DOHH2 (cell line): ENCODE measurements around the gene AUNIP.

ENCODE experiments used
- H3F3A ChIP-seq: fragments of 200-600 bp; sonication (generic), shearing (Covaris generic); 2 replicates; pipeline ENCODE4 v1.6.0; 2016; ENCODE audit warnings: antibody characterized with exemption, mild to moderate bottlenecking; ENCODE audit not compliant: control insufficient read depth, insufficient read depth
- H3K27ac ChIP-seq: fragments of 200-600 bp; sonication (generic); 2 replicates; pipeline ENCODE4 v1.5.1; 2014; ENCODE audit warnings: low read depth, mild to moderate bottlenecking, low read length, moderate library complexity
- H3K27me3 ChIP-seq: fragments of 200-600 bp; sonication (generic); 2 replicates; pipeline ENCODE4 v1.6.1; 2014; ENCODE audit warnings: mild to moderate bottlenecking, low read length, mixed read lengths; ENCODE audit not compliant: control insufficient read depth
- H3K36me3 ChIP-seq: fragments of 200-600 bp; sonication (generic); 2 replicates; pipeline ENCODE4 v1.6.1; 2014; ENCODE audit warnings: mild to moderate bottlenecking, low read length, moderate library complexity, mixed read lengths; ENCODE audit not compliant: control insufficient read depth
- H3K4me1 ChIP-seq: fragments of 200-600 bp; sonication (generic); 2 replicates; pipeline ENCODE4 v1.6.1; 2014; ENCODE audit warnings: mild to moderate bottlenecking, low read length, mixed read lengths; ENCODE audit not compliant: control insufficient read depth
- H3K4me2 ChIP-seq: fragments of 200-600 bp; sonication (generic); 2 replicates; pipeline ENCODE4 v1.6.0; 2014; ENCODE audit warnings: mild to moderate bottlenecking, low read length, moderate library complexity
- H3K4me3 ChIP-seq: fragments of 200-600 bp; sonication (generic); 2 replicates; pipeline ENCODE4 v1.5.1; 2014; ENCODE audit warnings: mild to moderate bottlenecking, low read length, mixed read lengths
- H3K79me2 ChIP-seq: fragments of 200-600 bp; sonication (generic); 2 replicates; pipeline ENCODE4 v1.6.1; 2014; ENCODE audit warnings: mild to moderate bottlenecking, low read length, mixed read lengths; ENCODE audit not compliant: control insufficient read depth
- H3K9me2 ChIP-seq: fragments of 200-600 bp; sonication (generic); replicated peaks from 2 replicates; pipeline ENCODE4 v1.6.1; 2014; ENCODE audit warnings: mild to moderate bottlenecking, low read length, mixed read lengths; ENCODE audit not compliant: control insufficient read depth
- H3K9me3 ChIP-seq: fragments of 200-600 bp; sonication (generic); 2 replicates; pipeline ENCODE4 v1.6.1; 2014; ENCODE audit warnings: antibody characterized with exemption, low read length, mixed read lengths; ENCODE audit not compliant: control insufficient read depth, insufficient read depth
- H4K20me1 ChIP-seq: fragments of 200-600 bp; sonication (generic); 2 replicates; pipeline ENCODE4 v1.6.0; 2014; ENCODE audit warnings: low read depth, mild to moderate bottlenecking, antibody characterized with exemption, low read length, moderate library complexity; ENCODE audit not compliant: control insufficient read depth, insufficient read depth
- EZH2phosphoT487 ChIP-seq: fragments of 200-600 bp; sonication (generic); IDR thresholded peaks from 2 replicates; pipeline ENCODE4 v1.6.1; 2017; ENCODE audit warnings: borderline replicate concordance, mild to moderate bottlenecking, antibody characterized with exemption, low read length, moderate library complexity, mixed read lengths
- TF ChIP-seq, protein P1 (sequence below): fragments of 200-600 bp; sonication (generic); IDR thresholded peaks from one replicate; pipeline ENCODE4 v1.5.1; 2014; ENCODE audit warnings: antibody characterized with exemption, mild to moderate bottlenecking, low read depth, low read length; ENCODE audit not compliant: poor library complexity, severe bottlenecking

AUNIP gene

GRCh38 chr1:25900219-25900618 lies 41.0 kb upstream of the AUNIP start:
- Histone ChIP-seq H3K4me2 (no peak overlapping the region), H3K4me3 (no peak overlapping the region), H3K27me3 (no peaks in the 10 kb centered on the region), H3K9me3 (no peaks in the 10 kb centered on the region), H3F3A (peaks cover 79% of the 10 kb centered on the region), H3K27ac (no peak overlapping the region), H3K9me2 (no peaks in the 10 kb centered on the region), H4K20me1 (peaks cover 37% of the 10 kb centered on the region), H3K4me1 (peaks cover 24% of the 10 kb centered on the region), H3K79me2 (peaks cover 54% of the 10 kb centered on the region), H3K36me3 (peaks cover 91% of the 10 kb centered on the region)
- no peak for TF ChIP-seq EZH2phosphoT487

GRCh38 chr1:25899792-25900191 lies 40.5 kb upstream of the AUNIP start:
- Histone ChIP-seq H3K4me1 (peaks cover 27% of the 10 kb centered on the region), H3K79me2 (peaks cover 50% of the 10 kb centered on the region), H3K27ac (no peak overlapping the region), H3K9me3 (no peaks in the 10 kb centered on the region), H3K4me3 (no peak overlapping the region), H3F3A (peaks cover 76% of the 10 kb centered on the region), H3K4me2 (no peak overlapping the region), H3K36me3 (peaks cover 88% of the 10 kb centered on the region), H3K27me3 (no peaks in the 10 kb centered on the region), H4K20me1 (peaks cover 33% of the 10 kb centered on the region), H3K9me2 (no peaks in the 10 kb centered on the region)
- TF ChIP-seq, protein P1, sequence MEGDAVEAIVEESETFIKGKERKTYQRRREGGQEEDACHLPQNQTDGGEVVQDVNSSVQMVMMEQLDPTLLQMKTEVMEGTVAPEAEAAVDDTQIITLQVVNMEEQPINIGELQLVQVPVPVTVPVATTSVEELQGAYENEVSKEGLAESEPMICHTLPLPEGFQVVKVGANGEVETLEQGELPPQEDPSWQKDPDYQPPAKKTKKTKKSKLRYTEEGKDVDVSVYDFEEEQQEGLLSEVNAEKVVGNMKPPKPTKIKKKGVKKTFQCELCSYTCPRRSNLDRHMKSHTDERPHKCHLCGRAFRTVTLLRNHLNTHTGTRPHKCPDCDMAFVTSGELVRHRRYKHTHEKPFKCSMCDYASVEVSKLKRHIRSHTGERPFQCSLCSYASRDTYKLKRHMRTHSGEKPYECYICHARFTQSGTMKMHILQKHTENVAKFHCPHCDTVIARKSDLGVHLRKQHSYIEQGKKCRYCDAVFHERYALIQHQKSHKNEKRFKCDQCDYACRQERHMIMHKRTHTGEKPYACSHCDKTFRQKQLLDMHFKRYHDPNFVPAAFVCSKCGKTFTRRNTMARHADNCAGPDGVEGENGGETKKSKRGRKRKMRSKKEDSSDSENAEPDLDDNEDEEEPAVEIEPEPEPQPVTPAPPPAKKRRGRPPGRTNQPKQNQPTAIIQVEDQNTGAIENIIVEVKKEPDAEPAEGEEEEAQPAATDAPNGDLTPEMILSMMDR: no peak
- no peak for TF ChIP-seq EZH2phosphoT487

DNA sequence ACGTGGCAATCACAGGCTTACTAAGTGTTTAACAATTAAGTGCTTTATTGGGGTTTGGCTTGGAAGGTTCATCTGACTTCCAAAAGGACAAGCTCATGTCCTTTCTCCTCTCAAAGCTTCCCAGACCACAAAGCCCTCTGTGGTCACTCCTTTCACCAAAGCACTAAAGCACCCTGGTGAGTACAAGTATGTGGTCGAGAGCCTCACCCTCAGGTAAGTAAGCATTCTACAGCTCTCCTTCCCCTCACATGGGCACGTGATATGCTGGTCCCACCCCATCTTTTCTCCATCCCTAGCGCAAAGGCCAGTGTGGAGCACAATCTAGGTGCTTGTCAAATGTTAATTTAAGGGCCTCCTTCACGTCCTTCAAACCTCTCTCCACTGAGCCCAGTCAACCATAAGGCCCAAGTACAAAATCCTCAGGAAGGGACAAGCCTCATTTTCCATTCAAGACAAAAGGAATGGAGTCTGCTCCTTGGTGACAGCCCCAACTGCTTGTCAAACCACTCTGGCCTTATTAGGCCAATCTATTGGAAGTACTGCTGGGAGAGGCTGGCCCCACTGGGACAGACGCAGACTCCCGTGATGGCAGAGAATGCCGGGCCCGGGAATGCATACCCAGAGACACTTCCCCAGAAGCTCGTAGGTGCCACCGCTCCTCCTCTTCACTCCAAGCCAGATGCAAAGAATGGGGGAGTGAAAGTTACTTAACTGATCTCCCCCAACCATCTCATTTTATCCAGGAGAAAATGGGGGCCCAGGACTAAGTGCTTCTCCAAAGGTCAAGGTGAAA lies 39.2 kb upstream of the AUNIP start:
- Histone ChIP-seq H3K4me1 (peaks cover 13% of the 10 kb centered on the region), H3K4me3 (no peak overlapping the region)

GRCh38 chr1:25897754-25898153 lies 38.5 kb upstream of the AUNIP start:
- Histone ChIP-seq H3K27me3 (no peaks in the 10 kb centered on the region), H3K27ac (no peak overlapping the region), H3K36me3 (peaks cover 76% of the 10 kb centered on the region), H3K4me3 (no peak overlapping the region), H3K79me2 (peaks cover 30% of the 10 kb centered on the region), H3F3A (peaks cover 62% of the 10 kb centered on the region), H3K9me2 (no peaks in the 10 kb centered on the region), H3K4me2 (no peak overlapping the region), H3K9me3 (no peaks in the 10 kb centered on the region), H3K4me1 (peaks cover 9% of the 10 kb centered on the region), H4K20me1 (peaks cover 15% of the 10 kb centered on the region)
- TF ChIP-seq EZH2phosphoT487: no peak
- TF ChIP-seq, protein P1: no peak

More for the DNA sequence above, 39.2 kb upstream of the AUNIP start:
- H3F3A ChIP-seq: peaks cover 69% of the 10 kb centered on the region
- H3K9me2 ChIP-seq: no peaks in the 10 kb centered on the region
- H3K27ac ChIP-seq: no peak overlapping the region
- no peak for TF ChIP-seq EZH2phosphoT487
- TF ChIP-seq, protein P1: no peak
- H3K36me3 ChIP-seq: peaks cover 83% of the 10 kb centered on the region
- peaks cover 20% of the 10 kb centered on the region for H4K20me1 ChIP-seq
- no peak overlapping the region for H3K4me2 ChIP-seq
- H3K9me3 ChIP-seq: no peaks in the 10 kb centered on the region
- peaks cover 36% of the 10 kb centered on the region for H3K79me2 ChIP-seq
- no peaks in the 10 kb centered on the region for H3K27me3 ChIP-seq
